22Rv1 (cell line): ENCODE measurements around the gene SLC35F4.

Source experiments
- H3K27ac ChIP-seq: fragments of 450-650 bp; 2 replicates; pipeline ENCODE4 v1.5.1; 2017
- ZFX ChIP-seq: fragments of 450-650 bp; IDR thresholded peaks from 2 replicates; pipeline ENCODE4 v1.6.1; 2017; ENCODE audit warnings: antibody characterized with exemption, borderline replicate concordance
- TF ChIP-seq, protein P1 (sequence below): fragments of 450-650 bp; IDR thresholded peaks from 2 replicates; pipeline ENCODE4 v1.5.1; 2017; ENCODE audit warnings: mild to moderate bottlenecking

The SLC35F4 gene

DNA sequence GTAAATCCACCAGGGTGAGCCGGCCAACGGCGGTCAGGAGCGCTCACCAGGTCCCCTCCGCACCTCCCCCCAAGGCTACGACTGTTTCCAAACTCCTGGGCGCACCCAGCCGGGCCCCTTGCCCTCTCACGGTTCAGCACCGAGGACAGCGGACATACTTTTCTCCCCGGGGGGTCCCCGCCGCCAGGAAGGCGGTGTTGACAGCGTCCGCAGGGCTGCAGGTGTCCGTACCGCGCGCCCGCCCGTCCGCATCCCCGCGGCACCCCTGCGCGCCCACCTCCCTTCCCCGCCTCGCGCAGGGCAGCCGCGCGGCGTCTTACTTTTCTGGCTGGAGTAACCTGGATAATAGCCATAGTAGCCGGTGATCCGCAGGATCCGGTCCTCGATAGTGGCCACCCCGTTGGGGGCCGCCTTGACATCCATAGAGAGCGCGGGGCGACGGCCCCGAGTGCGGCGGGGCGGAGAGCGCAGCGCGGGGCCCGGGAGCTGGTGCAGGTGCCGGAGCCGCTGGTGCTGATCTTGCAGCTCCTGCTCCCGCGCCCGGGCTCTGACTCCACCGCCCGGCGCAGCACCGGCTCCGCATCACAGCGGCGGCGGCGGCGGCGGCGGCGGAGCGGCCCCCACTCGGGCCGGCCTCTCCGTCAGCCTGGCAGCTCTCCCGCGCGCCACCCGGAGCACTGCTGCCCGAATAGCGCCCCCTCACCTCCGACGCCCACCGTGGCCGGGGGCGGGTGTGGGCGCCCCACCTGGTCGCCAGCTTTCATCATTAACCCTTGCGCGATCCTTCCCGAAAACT is at the start of gene SLC35F4:
TSS of gene SLC35F4 (minus strand) at position 690 of the 796 bp plus-strand sequence.
- no peak within 1 kb of the TSS for H3K27ac ChIP-seq
- TF ChIP-seq ZFX = no peak
- TF ChIP-seq, protein P1, sequence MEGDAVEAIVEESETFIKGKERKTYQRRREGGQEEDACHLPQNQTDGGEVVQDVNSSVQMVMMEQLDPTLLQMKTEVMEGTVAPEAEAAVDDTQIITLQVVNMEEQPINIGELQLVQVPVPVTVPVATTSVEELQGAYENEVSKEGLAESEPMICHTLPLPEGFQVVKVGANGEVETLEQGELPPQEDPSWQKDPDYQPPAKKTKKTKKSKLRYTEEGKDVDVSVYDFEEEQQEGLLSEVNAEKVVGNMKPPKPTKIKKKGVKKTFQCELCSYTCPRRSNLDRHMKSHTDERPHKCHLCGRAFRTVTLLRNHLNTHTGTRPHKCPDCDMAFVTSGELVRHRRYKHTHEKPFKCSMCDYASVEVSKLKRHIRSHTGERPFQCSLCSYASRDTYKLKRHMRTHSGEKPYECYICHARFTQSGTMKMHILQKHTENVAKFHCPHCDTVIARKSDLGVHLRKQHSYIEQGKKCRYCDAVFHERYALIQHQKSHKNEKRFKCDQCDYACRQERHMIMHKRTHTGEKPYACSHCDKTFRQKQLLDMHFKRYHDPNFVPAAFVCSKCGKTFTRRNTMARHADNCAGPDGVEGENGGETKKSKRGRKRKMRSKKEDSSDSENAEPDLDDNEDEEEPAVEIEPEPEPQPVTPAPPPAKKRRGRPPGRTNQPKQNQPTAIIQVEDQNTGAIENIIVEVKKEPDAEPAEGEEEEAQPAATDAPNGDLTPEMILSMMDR = peak; percentile 18; the same call in 1 of the 2 replicates

DNA sequence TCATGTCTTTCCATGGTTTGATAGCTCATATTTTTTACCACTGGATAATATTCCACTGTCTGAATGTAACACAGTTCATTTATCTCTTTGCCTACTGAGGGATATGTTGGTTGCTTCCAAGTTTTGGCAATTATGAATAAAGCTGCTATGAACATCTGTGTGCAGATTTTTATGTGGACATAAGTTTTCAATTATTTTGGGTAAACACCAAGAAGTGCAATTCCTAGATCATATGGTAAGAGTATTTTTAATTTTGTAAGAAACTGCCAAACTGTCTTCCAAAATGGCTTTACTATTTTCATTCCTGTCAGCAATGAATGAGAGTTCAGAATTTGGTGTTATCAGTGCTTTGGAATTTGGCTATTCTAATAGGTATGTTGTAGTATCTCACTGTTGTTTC is 43.7 kb upstream of the SLC35F4 start:
- H3K27ac ChIP-seq = no peak overlapping the region
- no peak for TF ChIP-seq ZFX
- TF ChIP-seq, protein P1 = no peak

DNA sequence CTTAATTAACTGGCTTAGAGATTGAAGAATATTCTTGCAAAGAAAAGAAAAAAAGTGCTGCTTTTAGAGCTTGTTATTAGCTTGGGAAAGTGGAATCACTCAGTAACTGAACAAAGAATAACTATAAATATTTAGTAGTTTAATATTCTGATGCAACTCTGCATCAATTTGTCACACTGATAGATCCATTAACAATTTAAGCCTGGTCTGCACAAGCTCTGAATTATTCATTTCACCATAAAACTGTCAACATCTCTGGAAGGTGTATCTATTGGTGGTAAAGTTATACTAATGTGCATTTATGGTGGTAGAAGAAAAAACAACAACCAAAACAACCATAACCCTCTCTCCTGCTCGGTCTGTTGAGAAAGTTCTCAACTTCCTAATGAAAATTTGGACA is 38.1 kb upstream of the SLC35F4 start:
- H3K27ac ChIP-seq = no peak overlapping the region
- TF ChIP-seq, protein P1 = no peak
- TF ChIP-seq ZFX = no peak

DNA sequence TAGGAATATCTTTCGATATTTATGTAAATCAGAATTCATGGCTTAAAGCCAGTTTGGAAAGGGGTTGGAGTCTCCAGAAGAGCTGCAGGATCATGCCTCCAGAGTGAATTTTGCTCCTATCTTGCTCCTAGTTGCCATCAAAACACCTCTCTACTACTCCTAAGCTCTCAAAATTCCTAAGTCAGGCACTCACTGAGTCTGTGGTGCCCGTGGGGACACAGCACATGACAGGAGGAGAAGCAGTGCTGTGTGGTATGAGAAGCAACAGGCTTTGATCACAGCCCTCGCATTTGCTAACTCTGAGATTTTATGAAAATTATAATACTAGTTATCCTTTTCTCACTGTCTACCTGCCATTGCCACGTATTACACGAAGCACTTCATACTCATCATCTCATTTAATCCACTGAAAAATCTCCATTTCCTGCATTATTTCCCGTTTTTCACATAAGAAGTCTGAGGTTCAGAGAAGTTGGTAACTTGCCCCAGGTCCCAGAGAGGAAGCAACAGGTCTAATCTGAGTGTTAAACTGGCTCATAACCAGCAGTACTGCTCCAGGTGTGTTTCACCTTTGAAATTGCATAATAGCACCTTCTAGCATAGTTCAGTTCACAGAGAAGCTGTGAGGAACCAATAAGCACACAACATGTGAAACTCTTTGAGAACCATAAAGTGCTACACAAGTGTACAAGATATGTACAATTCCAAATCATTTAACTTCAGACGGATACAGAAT is 33.1 kb upstream of the SLC35F4 start:
- TF ChIP-seq, protein P1 = no peak
- TF ChIP-seq ZFX = no peak
- H3K27ac ChIP-seq = no peak overlapping the region

DNA sequence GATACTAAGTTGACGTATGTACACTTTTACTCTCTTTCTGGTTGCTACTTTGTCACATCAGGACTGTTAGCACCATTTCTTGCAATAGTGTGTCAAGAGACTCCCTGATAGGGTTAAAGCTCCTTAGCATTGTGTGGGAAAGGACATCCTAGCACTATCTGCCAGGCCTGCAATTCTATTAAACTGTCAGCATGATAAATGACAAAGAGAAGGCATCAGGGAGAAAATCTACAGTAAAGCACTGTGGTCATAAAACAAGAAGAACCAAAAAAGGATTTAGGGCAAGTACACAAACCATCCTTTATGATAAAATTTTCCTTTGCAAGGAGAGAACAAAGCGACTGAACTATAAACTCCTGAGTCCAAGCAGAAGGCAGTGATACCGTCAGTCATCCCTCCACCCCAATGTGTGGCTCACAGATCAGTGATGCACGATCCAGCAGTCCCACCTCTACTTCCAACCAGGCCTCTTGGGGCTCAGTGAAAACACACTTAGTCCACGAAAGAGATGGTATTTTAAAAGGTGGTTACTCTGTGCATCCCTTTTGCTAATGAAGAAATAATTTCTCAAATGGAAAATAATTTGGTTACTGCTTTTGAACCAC is 31.4 kb upstream of the SLC35F4 start:
- no peak overlapping the region for H3K27ac ChIP-seq
- TF ChIP-seq, protein P1 = no peak
- TF ChIP-seq ZFX = no peak

DNA sequence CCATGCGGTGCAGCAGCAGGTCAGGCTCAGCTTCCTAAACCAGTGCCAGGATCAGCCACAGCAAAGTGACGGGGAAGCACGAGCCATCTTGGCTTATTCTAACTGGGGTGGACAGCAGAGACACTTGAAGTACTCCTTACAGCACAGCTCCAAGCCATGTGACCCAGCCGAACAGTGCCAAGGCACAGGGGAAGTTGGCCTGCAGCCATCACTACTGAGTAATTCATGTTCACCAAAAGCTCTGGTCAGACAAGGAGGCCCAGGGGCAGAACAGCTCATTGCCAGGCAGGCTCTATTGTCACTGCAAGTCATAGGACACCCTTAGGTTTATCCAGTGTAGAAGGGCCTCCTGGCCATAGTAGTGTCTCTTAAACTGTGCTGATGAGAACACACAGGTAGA is 23.4 kb upstream of the SLC35F4 start:
- no peak for TF ChIP-seq ZFX
- TF ChIP-seq, protein P1 = no peak
- H3K27ac ChIP-seq = no peak overlapping the region

DNA sequence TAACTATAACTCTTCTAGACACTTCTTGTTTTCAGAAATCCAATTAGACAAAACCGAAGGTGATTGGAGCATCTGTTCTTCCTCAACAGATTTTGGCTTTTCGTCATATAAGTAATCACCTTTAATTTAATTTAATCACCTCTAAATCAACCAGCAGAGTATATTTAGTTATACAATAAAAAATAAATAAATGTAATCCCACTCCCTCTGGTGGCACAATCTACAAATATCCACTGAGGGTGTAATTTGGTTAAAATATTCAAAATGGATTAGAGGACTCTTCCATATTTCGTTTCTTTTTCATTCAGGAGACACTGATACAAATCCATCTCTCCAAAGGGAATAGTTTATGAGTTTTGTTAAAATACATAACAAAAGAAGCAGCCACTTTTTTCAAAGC is 18.3 kb upstream of the SLC35F4 start:
- TF ChIP-seq, protein P1 = peak; percentile 35; the same call in 1 of the 2 replicates
- TF ChIP-seq ZFX = no peak
- H3K27ac ChIP-seq = no peak overlapping the region
